NCI-H524 treated with DMSO at 0.1 percent for 48 hours (cell line): ENCODE results near the gene ARHGAP26.

Experiments
- DNase-seq: peaks from one replicate; lab custom pipeline; 2025; lab: John Stamatoyannopoulos, UW

Gene ARHGAP26

DNA sequence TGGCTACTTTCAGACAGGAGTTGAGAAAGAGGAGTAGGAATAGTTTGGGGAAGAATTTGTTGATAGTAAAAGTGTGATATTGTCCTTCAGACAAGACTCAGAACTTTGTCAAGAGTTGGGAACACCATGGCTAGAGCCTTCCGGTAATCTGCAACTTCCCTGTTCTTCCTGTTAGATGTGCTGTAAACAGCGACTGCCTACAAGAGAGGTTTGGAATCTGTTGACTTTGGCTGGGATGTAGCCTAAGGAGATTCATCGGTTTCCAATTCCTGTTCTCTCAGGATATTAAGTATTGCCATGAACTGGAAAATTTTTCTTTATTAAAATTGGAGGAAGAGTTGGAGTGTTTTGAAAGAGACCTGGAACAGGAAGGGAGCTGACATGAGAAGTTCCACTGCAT is 43.9 kb downstream of the ARHGAP26 start:
- no peak for DNase-seq

DNA sequence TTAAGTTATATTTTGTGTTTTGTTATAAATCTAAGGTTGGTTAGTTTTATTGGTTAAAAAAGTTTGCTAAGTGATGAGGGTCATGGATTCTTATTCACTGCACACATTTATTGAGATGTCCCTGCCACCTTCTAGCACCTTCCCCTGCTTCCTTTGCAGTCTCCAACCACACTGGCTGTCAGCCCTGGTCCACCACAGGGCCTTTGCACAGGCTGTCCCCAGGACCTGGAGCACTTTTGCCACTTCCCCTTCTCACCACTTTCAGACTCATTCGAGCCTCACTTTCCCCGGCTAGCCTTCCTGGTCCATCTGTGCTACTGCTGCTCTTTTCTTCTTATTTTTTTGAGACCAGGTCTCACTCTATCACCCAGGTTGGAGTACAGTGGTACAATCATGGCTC is 45.3 kb downstream of the ARHGAP26 start:
- DNase-seq, result no peak

DNA sequence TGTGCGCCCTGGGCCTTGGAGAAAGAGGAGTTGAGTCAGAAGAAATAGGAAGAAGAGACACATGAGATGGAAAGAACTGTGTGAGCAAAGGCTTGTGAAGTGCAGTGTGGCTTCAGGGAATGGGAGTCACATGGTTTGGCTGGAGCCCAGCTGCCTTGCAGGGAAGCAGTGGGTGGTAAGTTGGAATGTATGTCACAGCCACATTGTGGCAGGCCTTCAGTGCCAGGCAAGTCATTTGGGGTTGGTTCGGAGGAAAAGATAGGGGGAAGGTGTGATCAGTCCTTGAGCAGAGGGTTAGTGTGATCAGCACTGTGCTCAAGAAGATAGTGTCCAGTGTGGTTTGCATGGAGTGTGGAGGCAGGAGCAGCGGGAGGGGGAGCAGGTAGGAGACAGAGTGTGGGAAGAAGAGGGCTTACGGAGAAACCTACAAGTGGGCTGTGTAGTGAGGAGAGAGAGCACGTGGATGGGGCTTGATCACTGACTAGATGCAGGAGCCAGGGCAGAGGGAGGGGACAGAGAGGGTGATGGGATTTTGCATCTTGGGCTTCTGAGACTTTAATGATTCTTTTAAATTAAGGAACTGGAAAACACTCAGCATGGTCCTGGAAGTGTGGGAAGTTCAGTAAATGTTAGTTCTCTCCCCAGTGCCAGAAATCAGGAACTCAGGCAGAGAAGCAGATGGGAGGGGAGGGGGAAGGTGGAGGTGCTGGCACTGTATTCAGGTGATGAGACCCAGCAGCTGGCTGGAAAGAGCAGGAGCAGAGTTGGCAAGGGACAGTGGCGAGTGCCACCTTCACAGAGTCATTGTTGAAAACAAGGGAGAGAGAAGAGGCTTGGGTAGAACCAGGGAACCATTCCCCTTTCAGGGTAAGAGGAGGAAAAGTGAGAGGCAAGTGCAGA is 46.6 kb downstream of the ARHGAP26 start:
- DNase-seq, result no peak

DNA sequence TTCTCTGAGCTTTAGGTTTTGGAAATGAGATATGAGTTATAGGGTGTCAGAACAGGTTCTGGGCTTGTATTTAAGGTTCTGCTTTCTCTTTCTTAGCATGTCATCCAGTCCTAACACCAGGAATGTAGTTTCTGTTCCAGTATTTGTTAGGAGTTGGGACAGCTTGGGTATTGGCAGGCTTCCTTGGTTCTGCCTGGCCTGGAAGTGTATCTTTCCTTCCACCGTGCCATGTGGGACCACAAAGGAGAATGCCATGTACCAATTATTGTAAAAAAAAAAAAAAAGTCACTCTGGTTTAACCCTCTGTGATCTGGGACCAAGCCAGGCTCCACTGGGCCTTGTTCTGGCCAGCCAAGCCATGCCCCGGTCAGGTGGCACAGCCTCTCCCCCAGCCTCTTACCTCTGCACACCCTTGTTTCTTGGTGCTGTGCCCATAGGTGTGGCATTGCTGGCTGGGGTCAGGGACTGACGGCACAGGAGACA is 47.8 kb downstream of the ARHGAP26 start:
- no peak for DNase-seq

DNA sequence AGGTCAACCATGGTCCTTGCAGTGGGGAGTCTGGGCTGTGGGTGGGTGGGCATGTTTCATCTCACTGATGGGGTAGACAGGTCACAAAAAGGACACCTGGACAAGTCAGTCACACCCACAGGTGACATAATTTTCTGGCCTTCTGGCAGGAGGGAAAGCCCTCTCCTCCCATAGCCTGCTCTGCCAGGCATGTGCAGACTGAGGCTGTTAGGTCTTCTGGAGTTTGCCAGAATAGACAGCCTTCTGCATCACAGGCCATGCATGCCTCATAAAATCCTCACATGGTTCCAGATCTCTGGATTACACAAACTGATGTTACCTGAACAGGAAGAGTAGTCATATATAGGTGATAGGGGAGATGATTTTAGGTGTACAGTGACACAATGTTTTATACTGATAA is 49.1 kb downstream of the ARHGAP26 start:
- DNase-seq, result no peak

DNA sequence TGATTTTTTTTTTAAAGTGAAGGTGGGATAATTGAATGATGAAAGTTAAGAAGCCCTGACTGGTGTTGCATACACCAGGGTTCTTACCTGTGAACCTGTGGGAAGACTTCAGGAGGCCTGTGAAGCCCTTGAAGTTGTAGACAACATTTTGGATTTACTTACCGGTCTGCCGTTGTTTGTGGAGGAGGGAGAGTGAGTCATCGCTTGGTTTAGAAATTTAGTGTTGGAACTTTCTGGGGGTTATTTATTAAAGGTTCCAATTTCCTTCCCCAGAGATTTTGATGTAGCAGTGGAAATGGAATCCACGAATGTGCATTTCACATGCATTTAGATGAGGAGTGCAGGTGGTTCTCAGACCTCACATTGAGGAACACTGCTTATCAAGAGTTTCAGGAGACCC is 49.6 kb downstream of the ARHGAP26 start:
- no peak for DNase-seq

DNA sequence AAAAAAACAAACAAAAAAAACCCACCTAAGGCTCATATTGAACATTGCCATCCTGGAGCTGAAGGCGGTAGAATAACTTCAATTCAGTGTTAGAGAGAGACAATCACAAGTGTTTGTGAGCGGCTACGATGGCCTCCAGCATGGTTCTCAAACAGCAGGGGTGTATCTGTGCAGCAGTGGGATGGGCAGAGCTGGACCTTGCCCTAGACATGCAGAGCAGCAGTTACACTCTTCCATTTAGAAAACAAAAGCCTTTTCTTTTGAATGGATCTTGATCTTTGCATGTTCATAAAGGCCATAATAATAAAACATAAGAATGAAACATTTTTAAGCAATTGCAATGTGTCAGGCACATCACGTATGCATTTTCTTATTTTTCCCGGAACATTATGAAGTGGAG is 50.3 kb downstream of the ARHGAP26 start:
- DNase-seq, result no peak

DNA sequence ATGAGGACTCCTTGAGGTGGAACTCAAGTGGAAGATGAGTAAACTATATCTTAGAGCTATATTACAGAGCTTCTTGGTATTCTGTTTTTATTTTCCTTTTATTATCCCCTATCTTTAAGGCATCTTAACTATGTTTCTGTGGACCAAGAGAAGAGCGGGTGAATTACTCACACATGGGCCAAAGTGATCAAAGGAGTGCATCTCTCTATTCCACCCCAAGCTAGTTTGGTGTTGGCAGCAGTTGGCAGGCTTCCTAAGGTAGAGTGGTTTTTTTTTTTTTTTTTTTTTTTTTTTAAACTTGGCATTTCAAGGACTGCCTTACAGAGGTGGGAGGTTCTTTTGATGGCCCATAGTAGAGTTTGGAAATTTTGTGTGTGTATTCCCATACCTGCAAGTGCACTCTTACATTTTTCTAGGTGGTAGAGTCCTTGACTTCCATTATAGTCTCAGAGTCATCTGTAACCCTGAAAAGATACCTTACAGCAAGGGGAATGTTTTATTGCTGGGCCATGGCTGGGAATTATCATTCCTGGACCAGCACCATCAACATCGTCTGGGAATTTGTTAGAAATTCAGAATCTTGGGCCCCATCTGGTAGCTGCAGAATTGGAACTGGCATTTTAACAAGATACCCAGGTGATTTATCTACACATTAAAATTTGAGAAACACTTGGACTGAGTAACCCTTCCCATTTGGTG is 51.0 kb downstream of the ARHGAP26 start:
- DNase-seq, result no peak

DNA sequence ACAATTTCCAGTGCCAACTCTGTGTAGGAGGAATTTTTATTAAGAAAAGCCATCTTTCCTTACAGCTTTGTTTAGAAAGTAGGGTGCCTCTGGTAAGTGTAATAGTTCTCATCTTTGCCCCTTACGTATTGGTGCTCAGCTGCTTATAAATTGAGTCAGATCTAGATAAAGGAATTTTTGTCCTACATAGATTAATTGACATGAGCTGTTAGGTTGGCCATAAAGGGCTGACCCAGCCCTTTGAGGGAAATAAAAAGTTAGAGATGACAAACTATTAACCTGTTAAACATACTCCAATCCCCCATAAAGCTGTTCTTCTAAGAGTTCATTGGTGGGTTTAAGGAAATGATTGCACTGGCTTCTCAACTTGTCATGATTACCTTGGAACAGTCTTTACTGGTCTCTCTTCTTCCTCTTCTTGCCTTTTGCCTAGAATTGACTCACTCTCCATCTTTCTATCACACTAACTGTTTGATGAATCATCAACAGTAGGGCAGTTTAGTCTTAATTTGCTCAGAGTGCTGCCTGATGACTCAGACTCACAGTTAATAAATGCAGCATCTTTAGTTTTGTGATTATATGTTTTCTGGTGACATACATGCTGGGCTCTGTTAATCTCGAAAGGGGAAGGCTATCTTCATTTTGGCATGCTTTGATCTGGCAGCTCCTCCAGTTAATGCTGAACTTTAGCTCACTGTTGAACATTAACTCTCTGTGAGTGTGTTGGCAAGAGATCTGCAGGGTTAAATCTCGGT is 51.7 kb downstream of the ARHGAP26 start:
- DNase-seq, result no peak

DNA sequence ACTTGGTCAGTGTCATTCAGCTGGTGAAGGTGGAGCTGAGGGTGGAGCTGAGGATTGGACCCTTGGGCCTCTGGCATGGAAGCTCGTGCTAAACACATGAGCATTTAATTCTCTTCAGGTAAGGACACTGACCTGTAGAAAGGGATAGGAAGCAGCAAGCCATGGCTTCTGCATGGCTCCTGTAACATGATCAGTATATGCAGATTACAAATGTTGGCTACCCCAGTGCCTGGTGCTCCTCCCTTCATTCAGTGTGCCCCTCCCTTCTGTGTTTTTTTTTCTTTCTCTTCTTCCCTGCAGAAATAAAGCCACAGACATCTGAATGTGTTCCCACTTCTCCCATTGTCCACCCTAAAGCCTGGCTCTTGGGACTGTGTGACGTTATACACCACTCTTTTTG is 52.9 kb downstream of the ARHGAP26 start:
- DNase-seq, result no peak

DNA sequence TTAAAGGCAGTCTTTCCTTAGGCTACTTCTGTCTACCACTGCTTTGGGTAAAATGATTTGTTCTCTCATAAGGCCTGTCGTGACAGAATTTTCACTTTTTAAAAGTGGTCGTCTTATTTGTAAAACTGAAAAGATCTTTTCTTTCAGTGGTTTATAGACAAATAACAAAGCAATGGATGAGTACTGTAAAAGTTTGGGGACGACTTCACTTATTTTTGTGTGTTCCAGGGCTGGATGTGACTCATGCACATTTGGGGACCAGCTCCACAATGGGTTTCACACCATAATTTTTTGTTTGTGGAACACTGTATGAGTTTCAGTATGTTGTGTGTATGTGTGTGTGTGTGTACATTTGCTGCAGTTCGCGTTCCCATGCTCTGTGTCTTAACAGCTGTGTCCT is 53.6 kb downstream of the ARHGAP26 start:
- DNase-seq, result no peak

DNA sequence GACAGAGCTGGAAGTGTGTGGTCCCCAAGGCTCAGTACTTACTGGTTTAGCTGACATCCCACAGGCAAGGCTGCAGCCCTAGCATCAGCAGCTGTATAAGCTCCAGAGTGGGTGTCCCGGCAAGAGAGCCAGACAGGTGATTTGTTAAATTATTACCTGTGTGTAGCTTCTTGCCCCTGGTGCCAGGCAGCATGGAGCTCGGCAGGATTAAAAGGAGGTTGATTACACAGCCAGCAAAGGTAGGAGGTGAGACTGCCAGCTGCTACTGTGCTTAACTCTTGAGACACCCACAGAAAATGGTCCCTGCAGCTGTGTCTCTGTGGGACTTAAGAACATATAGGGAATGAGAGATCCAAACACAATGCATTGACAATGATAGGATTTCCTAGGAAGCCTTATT is 54.2 kb downstream of the ARHGAP26 start:
- no peak for DNase-seq

DNA sequence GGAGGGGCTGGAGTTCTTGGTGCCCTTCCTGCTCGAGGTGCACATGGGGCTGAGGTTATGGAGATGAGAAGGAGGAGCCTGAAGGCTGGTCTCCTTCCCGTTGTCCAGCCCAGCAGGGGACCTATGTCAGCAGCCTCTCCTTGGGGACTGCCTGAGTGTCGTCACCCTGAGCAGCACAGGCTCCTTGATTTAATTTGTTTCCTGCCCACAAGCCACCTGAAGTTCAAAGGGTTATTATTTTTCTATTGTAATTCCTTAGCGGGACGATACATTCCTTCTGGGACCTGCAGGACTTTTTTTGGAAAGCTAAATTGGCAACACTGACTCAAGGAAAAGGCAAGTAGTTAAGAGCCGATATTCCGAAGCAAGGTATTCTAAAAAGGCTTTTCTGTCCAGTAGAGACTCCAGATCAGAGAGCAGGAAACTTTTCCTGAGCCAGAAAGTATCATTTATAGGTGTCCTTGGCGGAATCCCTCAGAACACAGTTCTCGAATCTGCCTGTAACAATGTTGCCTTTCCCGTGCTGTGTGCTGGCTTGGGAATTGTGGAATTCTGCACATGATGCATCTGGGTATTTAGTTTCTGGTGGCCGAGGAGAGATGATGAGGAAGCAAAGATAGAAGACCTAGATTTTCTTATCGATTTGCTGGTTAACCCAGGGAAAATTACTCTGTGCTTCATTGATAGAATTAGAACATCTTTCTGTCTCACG is 55.4 kb downstream of the ARHGAP26 start:
- DNase-seq, result no peak

DNA sequence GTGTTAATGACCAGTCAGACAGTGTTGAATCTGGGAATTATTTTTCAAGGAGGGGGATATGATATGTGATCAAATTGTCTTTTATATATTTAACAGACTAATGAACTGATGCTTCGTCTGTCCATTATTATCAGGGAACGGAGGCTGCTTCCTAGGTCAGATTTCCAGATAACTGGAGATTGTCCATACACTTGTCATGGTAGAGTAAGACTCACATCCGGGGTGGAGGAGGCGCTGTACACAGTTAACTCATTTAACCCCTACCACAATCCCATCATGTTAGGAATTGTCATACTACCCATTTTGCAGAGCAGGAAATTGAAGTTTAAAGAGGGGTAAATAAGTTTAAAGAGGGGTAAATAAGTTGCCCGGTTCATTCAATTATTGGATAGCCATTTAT is 55.9 kb downstream of the ARHGAP26 start:
- no peak for DNase-seq

DNA sequence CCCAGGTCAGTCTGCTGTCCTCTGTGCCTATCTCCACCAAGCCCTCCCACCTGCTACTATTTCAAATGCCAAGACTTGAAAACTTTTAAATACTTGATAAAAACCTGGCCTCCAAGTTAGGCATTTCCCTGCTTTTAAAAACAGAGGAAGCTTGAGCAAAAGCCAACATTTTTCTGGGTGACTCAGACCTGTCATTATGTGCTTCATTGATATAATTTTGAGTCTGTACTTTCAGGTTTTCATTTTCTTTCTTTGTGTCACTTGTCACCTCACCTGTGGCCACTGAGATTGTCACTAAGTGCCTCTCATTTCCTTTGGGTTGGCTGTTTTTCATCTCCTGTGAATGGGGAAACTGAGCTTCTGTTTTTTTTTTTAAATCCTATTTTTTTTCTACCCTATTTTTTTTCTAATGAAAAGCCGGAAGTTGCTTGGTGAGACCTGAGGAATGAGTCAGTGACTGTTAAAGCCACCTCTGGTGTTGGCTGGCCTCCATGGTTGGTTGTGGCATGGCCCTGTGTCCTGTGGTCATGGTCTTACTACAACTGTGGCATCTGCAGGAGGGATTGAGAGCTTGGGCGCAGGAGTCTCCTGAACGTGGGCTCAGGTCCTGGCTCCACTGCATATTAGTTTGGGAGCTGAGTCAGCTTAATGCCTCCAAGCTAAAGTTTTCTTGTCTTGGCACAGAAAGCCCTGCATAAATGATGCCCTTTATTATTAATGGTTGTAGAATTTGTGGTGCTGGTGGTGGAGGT is 56.7 kb downstream of the ARHGAP26 start:
- no peak for DNase-seq

DNA sequence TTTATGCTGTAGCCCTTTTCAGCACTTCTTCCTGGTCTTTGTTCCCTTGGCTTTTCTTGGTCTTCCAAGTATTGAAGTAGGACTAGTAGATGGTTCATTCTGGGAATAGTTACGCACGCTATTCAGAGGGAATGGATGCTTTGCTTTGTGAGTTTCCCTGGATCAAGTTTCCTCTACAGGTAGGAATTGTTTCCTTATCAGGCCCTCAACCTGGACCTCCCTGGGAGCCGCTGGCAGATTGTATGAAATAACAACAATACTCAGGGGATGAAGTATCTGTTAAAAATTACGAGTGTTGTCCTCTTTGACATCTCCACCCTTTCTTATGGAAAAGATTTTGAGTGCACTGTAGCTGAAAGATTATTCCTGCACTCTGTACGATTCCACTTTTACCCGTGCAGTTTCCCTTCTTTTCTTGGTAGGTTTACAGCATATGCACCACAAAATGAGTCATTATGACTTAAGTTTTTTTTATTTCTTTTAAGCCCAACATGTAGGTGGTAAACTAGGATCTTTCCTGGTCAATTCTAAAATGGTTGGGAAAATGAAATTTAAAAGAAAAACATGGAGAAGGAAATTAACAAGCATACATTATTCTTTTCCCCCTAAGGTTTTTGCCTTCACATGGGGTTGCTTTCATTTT is 57.9 kb downstream of the ARHGAP26 start:
- no peak for DNase-seq

DNA sequence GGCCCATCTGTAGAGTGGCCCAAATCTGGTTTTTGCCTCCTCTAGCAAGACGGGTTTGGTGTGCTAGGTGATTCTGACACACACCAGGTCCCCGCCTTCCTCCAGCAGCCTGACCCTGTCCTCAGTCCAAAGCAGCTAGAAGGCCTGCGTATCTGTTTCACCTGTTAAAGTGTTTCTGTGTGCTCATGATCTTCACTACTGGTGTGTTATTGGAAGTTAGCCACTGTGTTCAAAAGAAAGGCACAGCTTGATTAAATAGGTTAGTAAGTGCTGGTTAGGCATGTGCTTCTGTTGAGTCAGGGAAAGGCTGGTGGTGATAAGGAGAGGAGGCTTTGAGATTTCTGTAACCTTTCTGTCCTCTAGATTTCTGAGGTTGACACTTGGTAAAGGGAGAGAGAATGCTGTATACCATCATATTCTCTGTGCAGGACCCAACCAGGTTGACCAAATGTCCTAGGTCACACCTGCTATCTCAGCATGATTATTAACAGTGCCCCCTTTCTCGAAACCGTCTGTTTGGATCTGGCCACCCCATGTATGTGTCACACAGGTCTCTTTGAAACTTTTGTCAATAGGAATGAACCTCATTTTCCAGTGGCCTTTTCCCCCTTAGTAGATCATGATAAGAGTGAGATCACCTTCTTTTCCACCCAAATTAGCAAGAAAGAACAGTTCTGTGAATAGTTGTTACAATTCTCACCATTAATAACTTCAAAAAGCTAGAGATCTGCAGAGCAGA is 58.8 kb downstream of the ARHGAP26 start:
- DNase-seq, result no peak

DNA sequence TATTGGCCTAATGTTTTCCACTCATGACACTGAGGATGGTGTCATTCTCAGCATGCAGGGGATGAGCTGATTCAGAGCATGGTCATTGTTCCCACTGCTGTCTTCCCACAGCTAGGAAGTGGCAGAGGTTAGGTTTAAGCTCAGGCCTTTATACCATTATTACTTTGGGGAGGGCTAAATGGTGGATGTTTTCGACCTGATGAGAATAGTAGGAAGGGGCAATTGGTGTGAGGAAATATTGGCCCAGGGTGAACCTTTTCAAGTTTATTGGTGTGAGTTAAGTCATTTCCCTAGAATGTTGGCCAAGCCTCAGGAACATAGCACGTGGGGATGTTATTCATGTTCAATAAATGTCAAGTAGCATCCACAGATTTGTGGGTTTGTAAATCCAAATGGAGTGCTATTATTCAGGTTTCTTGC is 59.6 kb downstream of the ARHGAP26 start:
- no peak for DNase-seq

DNA sequence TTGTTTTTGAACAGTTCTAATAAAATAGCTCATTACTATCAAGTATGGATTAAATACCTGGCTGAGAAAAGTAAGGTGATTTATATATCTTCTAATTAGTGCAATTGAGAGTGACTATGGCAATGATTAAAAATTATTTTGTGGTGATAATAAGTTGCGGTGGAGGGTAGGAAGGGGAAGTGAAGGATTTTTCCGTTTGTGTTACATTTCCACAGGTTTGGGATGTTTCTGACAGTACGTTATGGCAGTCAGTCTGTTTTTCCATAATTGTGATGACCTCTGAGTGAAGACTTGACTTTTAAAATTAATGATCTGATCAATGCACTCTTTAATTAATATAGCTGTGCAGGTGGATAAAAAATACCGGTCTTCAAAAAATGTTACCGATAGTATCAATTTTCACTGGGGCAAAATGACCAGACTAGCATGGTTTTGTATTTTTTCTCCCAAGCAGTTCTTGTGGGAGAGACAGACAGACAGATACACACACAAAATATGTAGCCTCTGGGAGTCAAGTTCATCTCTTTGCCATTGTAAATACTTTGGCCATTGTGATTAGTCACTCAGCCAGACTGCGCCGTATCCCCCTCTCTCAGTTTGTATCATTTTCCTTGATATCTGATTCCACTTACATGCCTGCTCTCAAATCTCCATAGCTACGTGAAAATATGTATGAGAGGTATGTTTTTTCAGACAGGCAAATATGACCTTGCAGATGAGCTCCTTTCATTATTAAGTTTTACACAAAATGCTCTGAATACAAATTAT is 60.2 kb downstream of the ARHGAP26 start:
- no peak for DNase-seq
